GM18508 (cell line): ENCODE results near the gene LRRC26.

Source experiments
- ATAC-seq: cut with Tn5 transposase; IDR thresholded peaks from one replicate; pipeline ENCODE4 v1.9.1; 2021; ENCODE audit warnings: moderate number of reproducible peaks; ENCODE audit not compliant: insufficient read depth, unreplicated experiment

The LRRC26 gene

GRCh38 chr9:137184881-137185660 is 15.2 kb upstream of the LRRC26 start:
- ATAC-seq, result no peak

- no peak for ATAC-seq
Measured at GRCh38 chr9:137183980-137184595, 14.2 kb upstream of the LRRC26 start.

DNA sequence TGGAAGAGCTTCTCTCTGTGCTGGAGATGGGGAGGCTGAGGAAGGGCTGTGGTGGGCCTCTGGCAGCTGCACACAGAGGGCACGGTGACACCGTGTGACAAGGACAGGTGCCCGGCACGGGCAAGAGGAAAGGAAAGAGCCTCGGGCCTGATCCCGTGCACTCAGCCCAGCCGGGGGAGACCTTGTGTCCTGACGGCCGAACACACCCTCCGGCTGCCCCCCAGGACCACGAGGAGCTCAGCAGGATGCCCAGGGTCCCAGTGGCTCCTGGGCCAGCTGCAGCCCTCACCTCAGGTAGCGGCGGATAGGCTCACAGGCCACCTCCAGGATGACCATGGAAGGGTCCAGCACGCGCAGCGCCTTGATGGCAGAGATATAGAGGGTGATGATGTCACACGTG is 13.0 kb upstream of the LRRC26 start:
- ATAC-seq, result no peak

- no peak for ATAC-seq
Measured at GRCh38 chr9:137181680-137182079, 11.8 kb upstream of the LRRC26 start.

DNA sequence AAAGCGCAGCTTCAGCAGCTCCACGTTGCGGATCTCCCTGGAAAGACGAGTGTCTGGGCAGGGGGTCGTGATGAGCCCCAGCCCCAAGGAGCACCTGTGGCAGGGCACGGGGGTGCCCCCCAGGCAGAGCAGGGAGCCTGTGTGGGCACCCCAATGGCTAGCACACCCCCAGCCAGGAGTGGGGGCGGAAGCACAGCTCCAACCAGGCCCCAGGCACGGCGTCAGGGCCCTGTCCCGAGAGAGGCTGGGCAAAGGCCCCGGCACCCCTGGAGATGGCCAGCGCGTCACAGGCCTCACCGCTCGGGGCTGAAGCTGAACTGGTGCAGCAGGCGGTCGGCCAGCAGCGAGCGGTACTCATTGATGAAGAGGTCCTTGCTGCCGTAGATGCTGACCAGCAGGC is 10.6 kb upstream of the LRRC26 start:
- ATAC-seq, result no peak

- ATAC-seq, result no peak
Measured at GRCh38 chr9:137179761-137180160, 9.9 kb upstream of the LRRC26 start.

DNA sequence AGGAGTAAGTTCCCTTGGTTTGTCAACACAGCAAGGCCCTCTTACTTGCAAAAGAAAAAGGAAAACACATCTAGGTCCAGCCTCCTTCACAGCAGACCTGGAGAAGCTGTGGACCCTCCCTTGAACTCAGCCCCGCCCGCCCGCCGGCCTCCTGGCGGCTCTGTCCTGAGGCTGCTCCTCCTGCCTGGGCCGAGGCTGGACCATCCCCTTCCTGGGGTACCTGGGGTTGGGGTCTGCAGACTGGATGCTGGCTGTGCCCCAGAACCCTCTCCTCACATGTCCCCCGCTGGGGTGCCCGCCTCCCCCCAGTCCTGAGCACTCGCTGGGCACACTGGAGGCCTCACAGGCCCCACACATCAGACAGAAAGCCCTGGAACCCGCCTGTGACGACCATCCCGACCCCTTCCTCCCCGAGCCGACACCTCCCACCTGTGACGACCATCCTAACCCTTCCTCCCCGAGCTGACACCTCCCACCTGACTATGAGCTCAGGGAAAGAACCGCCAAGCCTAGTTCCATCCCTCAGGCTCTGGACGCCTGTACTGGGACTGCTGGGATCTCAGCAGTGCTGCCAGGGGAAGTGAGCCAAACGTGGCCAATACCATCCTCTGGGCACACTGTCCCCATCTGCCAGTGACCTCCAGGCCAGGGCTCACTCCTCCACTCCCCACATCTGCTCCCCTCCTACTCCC is 9.2 kb upstream of the LRRC26 start:
- ATAC-seq, result no peak

DNA sequence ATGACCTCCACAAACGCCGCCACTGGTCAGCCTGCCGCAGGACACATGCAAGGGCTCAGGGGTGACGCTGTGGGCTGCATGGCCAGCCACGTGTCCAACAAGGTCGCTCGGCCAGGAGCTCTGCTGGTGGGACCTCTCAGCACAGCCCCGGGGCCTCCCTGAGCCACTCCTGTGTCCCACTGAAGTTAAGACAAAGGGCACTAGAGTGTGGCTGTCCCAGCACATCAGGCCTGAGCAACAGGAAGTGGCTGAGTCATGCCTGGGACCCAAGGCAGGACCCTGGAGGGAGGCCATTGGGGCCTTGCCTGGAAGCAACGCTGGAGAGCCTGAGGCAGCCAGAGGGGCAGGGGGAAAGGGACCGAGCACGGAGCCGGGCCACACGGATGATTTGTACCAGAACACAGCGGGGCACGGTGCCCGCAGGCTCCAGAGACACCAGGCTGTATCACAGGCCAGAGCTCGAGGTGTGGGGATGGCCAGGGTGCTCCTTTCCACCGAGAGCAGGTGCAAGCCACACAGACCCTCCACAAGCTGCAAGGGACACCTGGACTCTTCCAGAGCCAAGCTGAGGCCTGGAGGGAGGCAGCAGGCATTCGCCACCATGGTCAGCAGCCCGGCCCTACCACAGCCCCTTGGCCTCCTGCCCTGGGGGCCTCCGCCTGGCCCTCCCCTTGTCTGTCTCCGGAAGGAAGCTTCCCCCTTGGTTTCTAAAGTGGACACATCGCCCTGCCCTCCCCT is 8.5 kb upstream of the LRRC26 start:
- ATAC-seq, result no peak

GRCh38 chr9:137176302-137177182 is 6.7 kb upstream of the LRRC26 start:
- ATAC-seq, result no peak

DNA sequence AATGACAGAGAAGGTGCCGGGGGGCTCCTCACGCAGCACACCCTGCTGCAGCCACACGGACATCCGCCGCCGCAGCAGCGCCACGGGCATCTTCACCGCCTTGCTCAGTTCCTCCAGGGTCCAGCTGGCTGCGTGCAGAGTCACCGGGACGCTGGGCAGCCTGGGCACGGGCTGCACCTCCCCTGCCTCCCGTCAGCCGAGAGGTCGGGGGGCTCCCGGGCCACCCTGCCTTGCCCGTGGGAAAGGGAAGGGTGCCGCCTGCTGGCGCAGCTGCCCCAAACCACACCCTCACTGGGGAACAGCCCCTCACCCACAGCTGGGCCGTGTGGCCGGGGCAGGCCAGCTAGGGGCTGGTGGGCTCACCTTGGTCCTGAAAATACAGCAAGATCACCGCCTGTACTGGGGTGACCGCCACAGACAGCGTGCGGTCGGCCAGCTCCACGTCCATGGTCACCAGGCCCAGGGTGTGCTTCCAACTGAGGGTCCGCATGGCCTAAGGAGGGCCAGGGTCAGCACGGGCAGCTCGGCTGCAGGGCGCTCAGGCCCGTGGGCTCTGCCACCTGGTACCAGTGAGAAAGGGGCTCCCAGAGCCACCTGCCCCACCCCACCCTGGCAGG is 5.6 kb upstream of the LRRC26 start:
- no peak for ATAC-seq

DNA sequence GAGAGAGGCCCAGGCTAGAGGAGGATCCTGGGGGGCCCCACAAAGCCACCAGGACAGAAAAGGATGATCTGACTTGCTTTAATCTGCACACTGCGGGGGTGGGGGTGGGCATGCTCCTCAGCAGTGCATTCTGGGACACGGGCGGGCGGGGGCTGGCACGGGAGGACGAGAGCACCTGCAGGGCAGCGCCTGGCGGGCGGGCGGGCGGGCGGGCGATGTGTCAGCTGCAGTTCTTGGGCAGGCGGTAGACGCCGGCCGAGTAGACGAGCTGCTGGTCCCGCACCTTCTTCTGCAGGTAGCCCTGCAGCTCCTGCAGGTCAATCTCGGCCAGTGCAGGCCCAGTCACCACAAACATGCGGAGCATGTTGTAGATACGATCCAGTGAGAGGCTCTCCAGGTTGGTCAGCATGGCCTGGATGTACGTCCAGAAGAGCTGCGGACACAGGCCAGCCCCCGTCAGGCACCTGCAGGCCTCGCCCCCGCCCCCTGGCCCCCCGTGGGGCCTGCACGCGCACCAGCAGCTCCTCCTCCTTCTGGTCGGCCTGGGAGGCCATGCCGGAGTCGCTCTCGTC is 5.0 kb upstream of the LRRC26 start:
- ATAC-seq, result no peak

- no peak for ATAC-seq
Measured at GRCh38 chr9:137173796-137174664, 4.2 kb upstream of the LRRC26 start.

DNA sequence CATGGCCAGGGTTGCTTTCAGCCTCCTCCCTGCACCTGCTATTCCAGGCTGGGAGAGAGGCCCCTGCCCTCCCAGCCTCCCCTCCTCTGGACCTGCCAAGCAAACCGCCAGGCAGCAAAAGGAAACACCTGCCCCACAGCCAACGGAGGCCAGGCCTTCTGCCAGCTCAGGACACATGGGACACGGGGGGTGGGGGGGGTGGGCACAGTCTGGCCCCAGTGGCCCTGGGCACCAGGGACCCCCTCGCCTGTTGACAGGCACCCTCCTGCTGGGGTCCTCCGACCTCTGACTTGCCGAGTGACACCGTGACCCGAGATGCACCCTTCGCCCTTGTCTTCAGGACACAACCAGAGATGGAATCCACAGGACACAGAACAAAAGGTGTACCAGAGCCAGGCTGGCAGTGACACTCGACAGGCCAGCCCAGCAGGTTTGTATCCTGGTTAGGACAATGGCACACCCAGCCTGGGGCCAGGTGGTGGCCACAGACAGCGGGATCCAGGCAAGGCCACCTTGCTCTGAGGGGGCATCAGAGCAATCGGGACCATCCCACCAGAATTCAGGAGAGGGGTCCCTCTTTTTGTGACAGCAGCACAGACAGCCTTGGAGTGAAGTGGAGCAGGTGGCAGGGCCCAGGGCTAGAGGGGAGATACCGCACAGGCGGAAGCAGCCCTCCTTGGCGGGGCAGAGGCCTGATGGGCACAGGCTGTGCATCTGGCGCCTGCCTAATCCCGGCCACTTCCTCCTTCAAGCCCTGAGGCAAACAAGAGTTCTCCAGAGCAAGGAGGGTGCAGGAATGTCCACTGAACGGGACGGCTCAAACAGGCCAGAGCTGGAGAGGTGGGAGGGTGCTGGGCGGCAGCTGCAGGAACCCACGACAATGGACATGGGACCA is 3.3 kb upstream of the LRRC26 start:
- no peak for ATAC-seq

GRCh38 chr9:137171149-137171900 is 1.5 kb upstream of the LRRC26 start:
- no peak for ATAC-seq

DNA sequence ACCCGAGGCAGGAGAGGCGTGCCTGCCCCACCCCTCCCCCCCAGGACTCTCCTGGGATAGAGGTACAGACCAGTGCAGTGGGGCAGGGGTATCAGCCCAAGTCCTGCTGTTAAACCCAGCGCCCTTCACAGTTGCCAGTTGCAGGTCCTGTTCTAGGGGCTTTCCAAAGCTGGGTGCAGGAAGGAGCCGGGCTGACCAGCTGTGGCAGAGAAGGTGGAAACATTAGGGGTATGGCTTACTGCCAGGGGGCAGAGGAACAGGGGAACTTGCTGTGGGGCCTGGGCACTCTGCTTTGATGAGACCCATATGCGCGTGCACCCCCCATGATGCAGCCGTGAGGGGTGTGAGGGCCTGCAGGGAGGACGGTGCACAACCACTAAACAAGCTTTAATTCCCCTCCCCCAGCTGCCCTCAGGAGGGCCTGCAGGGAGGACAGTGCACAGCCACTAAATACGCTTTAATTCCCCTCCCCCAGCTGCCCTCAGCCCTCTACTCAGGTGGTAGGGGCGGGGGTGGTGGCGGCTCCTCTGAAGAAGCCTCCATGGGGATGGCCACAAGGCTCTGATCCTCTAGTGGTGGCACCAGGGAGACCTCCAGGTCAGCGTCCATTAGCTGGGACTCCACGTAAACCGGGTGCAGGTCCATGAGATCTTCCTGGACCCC is 766 bp upstream of the LRRC26 start:
- ATAC-seq, result no peak
